IMR-90 (cell line): ENCODE data around the gene NADSYN1. TPM values are rescaled to one million over a fixed set of nuclear protein-coding genes. Genes with fewer than 3 reads are reported as not detected.

ENCODE experiments used
- ATAC-seq: fragments of 200-7000 bp; cut with Tn5 transposase; 2 replicates; pipeline ENCODE4 v1.9.1; 2020; ENCODE audit warnings: low read depth, mild to moderate bottlenecking, moderate library complexity
- BruUV-seq: library from RNA; stranded (reverse); fragments of 400-500 nt; replicated peaks from 2 replicates; lab custom pipeline; 2021; lab: Mats Ljungman, UMichigan
- CTCF ChIA-PET: fragments of 300-600 bp; formaldehyde crosslinking; extraction: SDS; loops from one replicate; lab custom pipeline; 2021; ENCODE audit warnings: antibody characterized with exemption; lab: Yijun Ruan, JAX
- POLR2A ChIA-PET: fragments of 300-600 bp; sonication (Branson Sonifier 250); formaldehyde crosslinking; loops from one replicate; lab custom pipeline; 2022; ENCODE audit warnings: antibody characterized with exemption; ENCODE audit not compliant: unreplicated experiment; lab: Charles Lee
- DNase-seq: peaks from one replicate; pipeline ENCODE4 v3.0.0; 2013
- H2AFZ ChIP-seq: replicated peaks from 2 replicates; pipeline ENCODE3; 2013; ENCODE audit warnings: low read length, mild to moderate bottlenecking; ENCODE audit not compliant: poor library complexity
- H2AK5ac ChIP-seq: 2 replicates; pipeline ENCODE4 v1.6.1; 2013; ENCODE audit warnings: low read depth, low read length, inconsistent platforms
- H2AK9ac ChIP-seq: replicated peaks from 2 replicates; pipeline ENCODE3; 2013; ENCODE audit warnings: mild to moderate bottlenecking, low read depth, low read length, moderate library complexity; ENCODE audit not compliant: poor library complexity
- H2BK120ac ChIP-seq: 2 replicates; pipeline ENCODE4 v1.6.1; 2013; ENCODE audit warnings: low read depth, low read length, inconsistent platforms
- H2BK15ac ChIP-seq: 3 replicates; pipeline ENCODE4 v1.6.1; 2013; ENCODE audit warnings: low read depth, low read length, inconsistent platforms
- H2BK20ac ChIP-seq: 2 replicates; pipeline ENCODE4 v1.6.1; 2013; ENCODE audit warnings: low read depth, mild to moderate bottlenecking, inconsistent platforms, low read length, moderate library complexity
- H2BK5ac ChIP-seq: 2 replicates; pipeline ENCODE4 v1.6.1; 2013; ENCODE audit warnings: mild to moderate bottlenecking, low read depth, low read length, inconsistent platforms; ENCODE audit not compliant: poor library complexity, severe bottlenecking
- H3K14ac ChIP-seq: replicated peaks from 2 replicates; pipeline ENCODE4 v1.6.1; 2013; ENCODE audit warnings: low read depth, low read length, inconsistent platforms
- H3K18ac ChIP-seq: 2 replicates; pipeline ENCODE4 v1.6.1; 2013; ENCODE audit warnings: low read depth, low read length, control low read depth
- H3K23ac ChIP-seq: 2 replicates; pipeline ENCODE4 v1.6.1; 2013; ENCODE audit warnings: low read depth, low read length, inconsistent platforms
- H3K27ac ChIP-seq: 2 replicates; pipeline ENCODE4 v1.5.1; 2013; ENCODE audit warnings: mild to moderate bottlenecking, control low read depth, low read length; ENCODE audit not compliant: insufficient read depth
- H3K27me3 ChIP-seq: 2 replicates; pipeline ENCODE4 v1.6.1; 2013; ENCODE audit warnings: low read length; ENCODE audit not compliant: control insufficient read depth, insufficient read depth
- H3K36me3 ChIP-seq: 2 replicates; pipeline ENCODE4 v1.6.1; 2013; ENCODE audit warnings: low read length, mixed read lengths; ENCODE audit not compliant: control insufficient read depth, insufficient read depth
- H3K4ac ChIP-seq: 2 replicates; pipeline ENCODE4 v1.6.1; 2013; ENCODE audit warnings: low read depth, low read length, inconsistent platforms
- H3K4me1 ChIP-seq: 2 replicates; pipeline ENCODE4 v1.6.1; 2013; ENCODE audit warnings: low read length, mixed read lengths; ENCODE audit not compliant: control insufficient read depth, insufficient read depth
- H3K4me2 ChIP-seq: 2 replicates; pipeline ENCODE4 v1.6.1; 2013; ENCODE audit warnings: low read depth, mild to moderate bottlenecking, control low read depth, low read length, moderate library complexity
- H3K4me3 ChIP-seq: 2 replicates; pipeline ENCODE4 v1.5.1; 2013; ENCODE audit warnings: low read depth, mild to moderate bottlenecking, control low read depth, low read length, moderate library complexity; ENCODE audit not compliant: insufficient read depth
- H3K56ac ChIP-seq: 2 replicates; pipeline ENCODE4 v1.6.1; 2013; ENCODE audit warnings: low read length, inconsistent platforms; ENCODE audit not compliant: insufficient read depth; ENCODE audit errors: extremely low read depth
- H3K79me1 ChIP-seq, 2 experiments: 2 replicates each; pipeline ENCODE4 v1.6.1; 2013; ENCODE audit warnings: low read length in 2 of 2, inconsistent platforms in 1 of 2, low read depth in 1 of 2
- H3K9ac ChIP-seq: 2 replicates; pipeline ENCODE4 v1.6.1; 2013; ENCODE audit warnings: low read depth, low read length, control low read depth
- H3K9me1 ChIP-seq: 2 replicates; pipeline ENCODE4 v1.6.1; 2013; ENCODE audit warnings: low read length, inconsistent platforms; ENCODE audit not compliant: insufficient read depth
- H3K9me3 ChIP-seq: 2 replicates; pipeline ENCODE4 v1.6.1; 2013; ENCODE audit warnings: low read length; ENCODE audit not compliant: control insufficient read depth, insufficient read depth
- H4K20me1 ChIP-seq: 2 replicates; pipeline ENCODE4 v1.6.1; 2013; ENCODE audit warnings: low read length, inconsistent platforms; ENCODE audit not compliant: insufficient read depth
- H4K5ac ChIP-seq: 2 replicates; pipeline ENCODE4 v1.6.1; 2013; ENCODE audit warnings: mild to moderate bottlenecking, low read depth, low read length, control low read depth
- H4K8ac ChIP-seq, 2 experiments: 2 replicates each; pipeline ENCODE4 v1.6.1; 2013; ENCODE audit warnings: low read depth in 2 of 2, low read length in 2 of 2, control low read depth in 1 of 2, inconsistent platforms in 1 of 2
- H4K91ac ChIP-seq: 2 replicates; pipeline ENCODE4 v1.6.1; 2013; ENCODE audit warnings: low read depth, low read length, inconsistent platforms; ENCODE audit not compliant: insufficient read depth
- BHLHE40 ChIP-seq: fragments of 150-350 bp; IDR thresholded peaks from 2 replicates; pipeline ENCODE4 v1.6.1; 2016; ENCODE audit warnings: mild to moderate bottlenecking, low read depth, low read length
- CHD1 ChIP-seq: IDR thresholded peaks from 2 replicates; pipeline ENCODE4 v1.6.1; 2012; ENCODE audit warnings: low read depth, low read length, improper control_type of control experiment
- CTCF ChIP-seq: conservative IDR thresholded peaks from 2 replicates; pipeline ENCODE4 v1.5.1; 2012; ENCODE audit warnings: mild to moderate bottlenecking, low read depth, low read length, improper control_type of control experiment
- ELK1 ChIP-seq: fragments of 150-350 bp; IDR thresholded peaks from 2 replicates; pipeline ENCODE4 v1.6.1; 2016; ENCODE audit warnings: low read depth, mild to moderate bottlenecking, low read length, moderate library complexity, borderline replicate concordance
- FOS ChIP-seq: fragments of 150-350 bp; IDR thresholded peaks from 2 replicates; pipeline ENCODE4 v1.6.1; 2016; ENCODE audit warnings: low read depth, low read length
- MAFK ChIP-seq: IDR thresholded peaks from 2 replicates; pipeline ENCODE4 v1.6.1; 2012; ENCODE audit warnings: low read depth, low read length, improper control_type of control experiment
- MAZ ChIP-seq: IDR thresholded peaks from 2 replicates; pipeline ENCODE4 v1.6.1; 2012; ENCODE audit warnings: low read depth, mild to moderate bottlenecking, low read length, improper control_type of control experiment, moderate library complexity, borderline replicate concordance
- MXI1 ChIP-seq: IDR thresholded peaks from 2 replicates; pipeline ENCODE4 v1.6.1; 2012; ENCODE audit warnings: low read depth, mild to moderate bottlenecking, low read length, moderate library complexity, borderline replicate concordance
- NFE2L2 ChIP-seq: fragments of 150-350 bp; IDR thresholded peaks from 2 replicates; pipeline ENCODE4 v1.6.1; 2016; ENCODE audit warnings: low read depth, mild to moderate bottlenecking, low read length
- POLR2A ChIP-seq: IDR thresholded peaks from 2 replicates; pipeline ENCODE4 v1.6.1; 2012; ENCODE audit warnings: mild to moderate bottlenecking, low read depth, low read length
- RAD21 ChIP-seq: IDR thresholded peaks from 2 replicates; pipeline ENCODE4 v1.6.1; 2012; ENCODE audit warnings: low read length, improper control_type of control experiment
- RCOR1 ChIP-seq: IDR thresholded peaks from 2 replicates; pipeline ENCODE4 v1.6.1; 2012; ENCODE audit warnings: mild to moderate bottlenecking, low read length, improper control_type of control experiment; ENCODE audit not compliant: insufficient replicate concordance
- RFX5 ChIP-seq: IDR thresholded peaks from 2 replicates; pipeline ENCODE4 v1.8.0; 2012; ENCODE audit warnings: low read depth, mild to moderate bottlenecking, low read length, moderate library complexity
- SMC3 ChIP-seq: fragments of 150-350 bp; IDR thresholded peaks from 2 replicates; pipeline ENCODE4 v1.6.1; 2016; ENCODE audit warnings: low read depth, mild to moderate bottlenecking, antibody characterized with exemption, low read length, moderate library complexity
- USF2 ChIP-seq: fragments of 150-350 bp; IDR thresholded peaks from 2 replicates; pipeline ENCODE4 v1.6.1; 2017; ENCODE audit warnings: mild to moderate bottlenecking, antibody characterized with exemption, low read length, low read depth
- WGBS, 2 experiments: methylation state at CpG; one replicate each; pipeline versions ENCODE4 v1.1.5 to v1.1.7; 2013; ENCODE audit warnings: missing lambda C conversion rate in 2 of 2; ENCODE audit not compliant: insufficient read length in 1 of 2; ENCODE audit errors: extremely low coverage in 2 of 2; 5-methylcytosine and 5-hydroxymethylcytosine counted together
- dilution Hi-C: fragments of 300-500 bp; cut with HindIII; formaldehyde crosslinking; loops from one replicate; pipeline ENCODE4 v1.14.3; 2018; ENCODE audit warnings: low sequenced_read_pairs; ENCODE audit not compliant: unreplicated experiment
- in situ Hi-C: fragments of 300-500 bp; cut with MboI; formaldehyde crosslinking; loops from 3 replicates; pipeline ENCODE4 v1.14.3; 2019; ENCODE audit warnings: low sequenced_read_pairs, inconsistent platforms, mixed read lengths
- intact Hi-C: fragments of 100-400 bp; cut with micrococcal nuclease; formaldehyde crosslinking; loops from 2 replicates; pipeline ENCODE4 v1.10.0; 2022
- polyA plus RNA-seq, 3 experiments: library from polyadenylated mRNA; depleted of rRNA; stranded (reverse); fragments of >200 nt; gene quantifications; 2 replicates each; pipeline ENCODE4 v1.2.3, GENCODE V29; 2012; ENCODE audit warnings: low replicate concordance in 1 of 3
- total RNA-seq: library from RNA; depleted of rRNA; stranded (reverse); fragments of >200 nt; gene quantifications from 2 replicates; pipeline ENCODE4 v1.2.3, GENCODE V29; 2012

The NADSYN1 gene
- total and polyA plus RNA-seq, 2 of the 4 experiments (the other 2 are of a cell fraction): 69.5 to 70.4 TPM

DNA sequence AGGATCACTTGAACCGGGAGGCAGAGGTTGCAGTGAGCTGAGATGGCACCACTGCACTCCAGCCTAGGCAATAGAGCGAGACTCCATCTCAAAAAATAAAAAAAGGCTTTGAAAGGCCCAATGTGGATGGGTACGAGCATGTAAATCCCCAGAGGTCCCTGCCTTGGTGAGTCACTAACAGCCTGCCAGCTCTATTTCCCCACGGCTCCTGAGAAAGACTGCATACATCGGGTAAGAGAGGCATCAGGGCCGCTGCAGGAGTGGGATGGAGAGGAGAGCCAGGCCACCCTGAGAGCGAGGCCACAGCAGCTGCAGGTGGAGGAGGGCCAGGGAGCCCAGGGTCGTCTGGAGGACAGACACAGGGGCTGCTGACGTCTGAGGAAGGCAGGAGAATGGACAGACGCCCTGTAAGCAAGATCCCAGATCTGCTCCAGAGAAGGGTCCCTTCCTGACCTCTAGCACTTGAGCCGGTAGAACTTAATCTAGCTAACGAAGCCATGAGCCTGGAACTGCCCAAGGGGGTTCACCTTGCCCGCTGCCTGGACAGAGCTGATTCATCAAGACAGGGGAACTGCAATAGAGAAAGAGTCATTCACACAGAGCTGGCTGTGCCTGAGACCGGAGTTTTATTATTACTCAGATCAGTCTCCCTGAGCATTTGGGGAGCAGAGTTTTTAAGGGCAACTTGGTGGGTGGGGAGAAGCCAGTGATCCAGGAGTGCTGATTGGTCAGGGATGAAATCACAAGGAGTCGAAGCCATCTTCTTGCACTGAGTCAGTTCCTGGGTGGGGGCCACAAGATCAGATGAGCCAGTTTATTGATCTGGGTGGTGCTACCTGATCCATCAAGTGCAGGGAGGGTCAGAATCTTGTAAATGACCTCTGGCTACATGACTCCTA, 90.1 kb downstream of the NADSYN1 start:
- Histone ChIP-seq H3K4me1 (no peaks in the 10 kb centered on the region), H4K91ac (no peak overlapping the region), H3K27me3 (peaks cover 18% of the 10 kb centered on the region), H2AK5ac (no peak overlapping the region), H3K18ac (no peak overlapping the region), H3K9ac (no peak overlapping the region), H2BK20ac (no peak overlapping the region), H2BK120ac (no peak overlapping the region), H2AK9ac (no peak overlapping the region), H3K27ac (no peak overlapping the region), H4K5ac (no peak overlapping the region), H2BK5ac (no peak overlapping the region), H4K8ac (no peak overlapping the region), H3K4me2 (no peak overlapping the region), H3K36me3 (no peaks in the 10 kb centered on the region), H3K23ac (no peak overlapping the region), H3K14ac (no peak overlapping the region), H2AFZ (no peak overlapping the region), H3K4ac (no peak overlapping the region), H3K79me1 (no peaks in the 10 kb centered on the region), H3K9me3 (no peaks in the 10 kb centered on the region), H3K4me3 (no peak overlapping the region), H2BK15ac (no peak overlapping the region), H4K20me1 (no peaks in the 10 kb centered on the region), H3K9me1 (no peaks in the 10 kb centered on the region), H3K56ac (no peak overlapping the region)
- no TSS peak for BruUV-seq
- in situ Hi-C loops: no loop called here
- intact Hi-C loops: no loop called here
- ChIA-PET CTCF (no interaction called here), POLR2A (no interaction called here)
- dilution Hi-C loops: no loop called here
- DNase-seq (no peak), ATAC-seq (no peak)
- 40% methylated on average over 6 of the region's 15 CpGs; no CpG with 5 or more reads in 1 of the 2 experiments for WGBS, 2 experiments
- TF ChIP-seq RAD21 (no peak), NFE2L2 (no peak), SMC3 (no peak), RFX5 (no peak), RCOR1 (no peak), CTCF (no peak), MXI1 (no peak), BHLHE40 (no peak), POLR2A (no peak), MAZ (no peak), ELK1 (no peak), CHD1 (no peak), FOS (no peak), MAFK (no peak), USF2 (no peak)
